GM12878 (cell line): Measurements from ENCODE around the gene BIN1.

Source experiments
- BACH1 ChIP-seq: fragments of 450-650 bp; IDR thresholded peaks from 2 replicates; pipeline ENCODE4 v1.6.1; 2017; ENCODE audit warnings: mild to moderate bottlenecking, borderline replicate concordance
- CTCF ChIP-seq, 3 experiments: IDR thresholded peaks in 2 of 3; conservative IDR thresholded peaks in 1 of 3; 2 replicates each; pipeline ENCODE4 v1.5.1; 2011; ENCODE audit warnings: low read depth in 3 of 3, low read length in 3 of 3, mild to moderate bottlenecking in 3 of 3, control low read depth in 2 of 3, moderate library complexity in 2 of 3, inconsistent platforms in 1 of 3, mixed read lengths in 1 of 3; ENCODE audit not compliant: control insufficient read depth in 2 of 3, insufficient read depth in 1 of 3; ENCODE audit errors: extremely low read depth in 1 of 3
- MEF2A ChIP-seq: IDR thresholded peaks from 2 replicates; pipeline ENCODE4 v1.6.1; 2011; ENCODE audit warnings: low read depth, mild to moderate bottlenecking, low read length, moderate library complexity; ENCODE audit not compliant: insufficient read depth
- NFIC ChIP-seq: IDR thresholded peaks from 2 replicates; pipeline ENCODE4 v1.6.1; 2012; ENCODE audit warnings: low read depth, mild to moderate bottlenecking, inconsistent platforms, low read length, moderate library complexity
- PBX3 ChIP-seq: IDR thresholded peaks from 2 replicates; pipeline ENCODE4 v1.6.1; 2011; ENCODE audit warnings: mild to moderate bottlenecking, low read depth, low read length, moderate library complexity; ENCODE audit not compliant: insufficient replicate concordance
- SMC3 ChIP-seq: IDR thresholded peaks from 2 replicates; pipeline ENCODE4 v1.6.1; 2011; ENCODE audit warnings: low read length, improper control_type of control experiment, borderline replicate concordance
- TCF12 ChIP-seq: IDR thresholded peaks from 2 replicates; pipeline ENCODE4 v1.6.1; 2011; ENCODE audit warnings: low read depth, mild to moderate bottlenecking, low read length
- TF ChIP-seq, protein P1 (sequence below): IDR thresholded peaks from 2 replicates; pipeline ENCODE4 v1.6.1; 2012; ENCODE audit warnings: mild to moderate bottlenecking, low read depth, low read length
- TF ChIP-seq, protein P2 (sequence below): fragments of 450-650 bp; IDR thresholded peaks from 2 replicates; pipeline ENCODE4 v1.6.1; 2016; ENCODE audit warnings: mild to moderate bottlenecking, moderate library complexity, borderline replicate concordance
- TF ChIP-seq, protein P3 (sequence below): fragments of 450-650 bp; IDR thresholded peaks from 2 replicates; pipeline ENCODE4 v1.6.1; 2016; ENCODE audit warnings: mild to moderate bottlenecking

DNA sequence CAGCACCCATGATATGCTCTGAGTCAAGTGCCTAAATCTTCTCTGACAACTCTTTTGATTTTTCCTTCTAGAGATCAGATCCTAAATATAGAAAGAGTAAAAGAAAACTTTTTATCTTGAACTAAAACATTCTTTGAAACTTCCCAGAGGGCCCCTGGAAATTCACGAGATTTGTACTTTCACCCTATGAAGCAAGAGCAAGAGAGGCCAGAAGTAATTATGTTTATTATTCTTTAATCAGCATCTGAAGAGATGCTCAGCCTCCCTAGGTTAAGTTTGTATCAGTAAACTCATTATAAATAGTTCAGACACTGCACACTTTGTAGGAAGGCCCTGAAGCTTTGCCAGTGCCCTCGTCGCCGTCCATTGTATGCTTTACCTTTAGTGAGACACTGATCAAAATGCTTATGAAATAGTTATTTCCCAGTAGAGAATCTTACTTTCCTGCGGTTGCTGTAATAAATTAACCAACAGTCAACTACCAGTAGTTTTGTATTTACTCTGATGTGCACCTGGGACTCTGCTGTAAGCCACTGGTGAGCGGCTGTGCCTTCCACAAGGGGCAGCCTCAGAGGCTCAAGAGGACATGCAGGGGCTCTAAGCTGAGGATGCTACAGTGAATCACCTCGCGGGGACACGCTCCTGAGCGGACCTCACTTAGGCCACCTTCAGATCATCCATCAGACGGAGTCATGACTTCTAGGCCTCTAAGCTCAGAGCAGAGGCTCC, 71.9 kb downstream of the BIN1 start:
- TF ChIP-seq TCF12 (no peak), NFIC (no peak), CTCF (IDR thresholded peaks at IDR 0.05 in 2 of 3, conservative IDR thresholded peaks at IDR 0.05 in 1 of 3; ENCODE audit: control insufficient read depth in 2 of 3, extremely low read depth in 1 of 3, insufficient read depth in 1 of 3, low read depth in 3 of 3, low read length in 3 of 3) (peak in 1 of 3 experiments; percentile 6; a peak in 1 of 6 replicates), SMC3 (no peak), BACH1 (no peak), MEF2A (no peak), PBX3 (no peak)
- TF ChIP-seq, protein P1, sequence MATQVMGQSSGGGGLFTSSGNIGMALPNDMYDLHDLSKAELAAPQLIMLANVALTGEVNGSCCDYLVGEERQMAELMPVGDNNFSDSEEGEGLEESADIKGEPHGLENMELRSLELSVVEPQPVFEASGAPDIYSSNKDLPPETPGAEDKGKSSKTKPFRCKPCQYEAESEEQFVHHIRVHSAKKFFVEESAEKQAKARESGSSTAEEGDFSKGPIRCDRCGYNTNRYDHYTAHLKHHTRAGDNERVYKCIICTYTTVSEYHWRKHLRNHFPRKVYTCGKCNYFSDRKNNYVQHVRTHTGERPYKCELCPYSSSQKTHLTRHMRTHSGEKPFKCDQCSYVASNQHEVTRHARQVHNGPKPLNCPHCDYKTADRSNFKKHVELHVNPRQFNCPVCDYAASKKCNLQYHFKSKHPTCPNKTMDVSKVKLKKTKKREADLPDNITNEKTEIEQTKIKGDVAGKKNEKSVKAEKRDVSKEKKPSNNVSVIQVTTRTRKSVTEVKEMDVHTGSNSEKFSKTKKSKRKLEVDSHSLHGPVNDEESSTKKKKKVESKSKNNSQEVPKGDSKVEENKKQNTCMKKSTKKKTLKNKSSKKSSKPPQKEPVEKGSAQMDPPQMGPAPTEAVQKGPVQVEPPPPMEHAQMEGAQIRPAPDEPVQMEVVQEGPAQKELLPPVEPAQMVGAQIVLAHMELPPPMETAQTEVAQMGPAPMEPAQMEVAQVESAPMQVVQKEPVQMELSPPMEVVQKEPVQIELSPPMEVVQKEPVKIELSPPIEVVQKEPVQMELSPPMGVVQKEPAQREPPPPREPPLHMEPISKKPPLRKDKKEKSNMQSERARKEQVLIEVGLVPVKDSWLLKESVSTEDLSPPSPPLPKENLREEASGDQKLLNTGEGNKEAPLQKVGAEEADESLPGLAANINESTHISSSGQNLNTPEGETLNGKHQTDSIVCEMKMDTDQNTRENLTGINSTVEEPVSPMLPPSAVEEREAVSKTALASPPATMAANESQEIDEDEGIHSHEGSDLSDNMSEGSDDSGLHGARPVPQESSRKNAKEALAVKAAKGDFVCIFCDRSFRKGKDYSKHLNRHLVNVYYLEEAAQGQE: no peak
- TF ChIP-seq, protein P2, sequence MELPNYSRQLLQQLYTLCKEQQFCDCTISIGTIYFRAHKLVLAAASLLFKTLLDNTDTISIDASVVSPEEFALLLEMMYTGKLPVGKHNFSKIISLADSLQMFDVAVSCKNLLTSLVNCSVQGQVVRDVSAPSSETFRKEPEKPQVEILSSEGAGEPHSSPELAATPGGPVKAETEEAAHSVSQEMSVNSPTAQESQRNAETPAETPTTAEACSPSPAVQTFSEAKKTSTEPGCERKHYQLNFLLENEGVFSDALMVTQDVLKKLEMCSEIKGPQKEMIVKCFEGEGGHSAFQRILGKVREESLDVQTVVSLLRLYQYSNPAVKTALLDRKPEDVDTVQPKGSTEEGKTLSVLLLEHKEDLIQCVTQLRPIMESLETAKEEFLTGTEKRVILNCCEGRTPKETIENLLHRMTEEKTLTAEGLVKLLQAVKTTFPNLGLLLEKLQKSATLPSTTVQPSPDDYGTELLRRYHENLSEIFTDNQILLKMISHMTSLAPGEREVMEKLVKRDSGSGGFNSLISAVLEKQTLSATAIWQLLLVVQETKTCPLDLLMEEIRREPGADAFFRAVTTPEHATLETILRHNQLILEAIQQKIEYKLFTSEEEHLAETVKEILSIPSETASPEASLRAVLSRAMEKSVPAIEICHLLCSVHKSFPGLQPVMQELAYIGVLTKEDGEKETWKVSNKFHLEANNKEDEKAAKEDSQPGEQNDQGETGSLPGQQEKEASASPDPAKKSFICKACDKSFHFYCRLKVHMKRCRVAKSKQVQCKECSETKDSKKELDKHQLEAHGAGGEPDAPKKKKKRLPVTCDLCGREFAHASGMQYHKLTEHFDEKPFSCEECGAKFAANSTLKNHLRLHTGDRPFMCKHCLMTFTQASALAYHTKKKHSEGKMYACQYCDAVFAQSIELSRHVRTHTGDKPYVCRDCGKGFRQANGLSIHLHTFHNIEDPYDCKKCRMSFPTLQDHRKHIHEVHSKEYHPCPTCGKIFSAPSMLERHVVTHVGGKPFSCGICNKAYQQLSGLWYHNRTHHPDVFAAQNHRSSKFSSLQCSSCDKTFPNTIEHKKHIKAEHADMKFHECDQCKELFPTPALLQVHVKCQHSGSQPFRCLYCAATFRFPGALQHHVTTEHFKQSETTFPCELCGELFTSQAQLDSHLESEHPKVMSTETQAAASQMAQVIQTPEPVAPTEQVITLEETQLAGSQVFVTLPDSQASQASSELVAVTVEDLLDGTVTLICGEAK: no peak
- TF ChIP-seq, protein P3, sequence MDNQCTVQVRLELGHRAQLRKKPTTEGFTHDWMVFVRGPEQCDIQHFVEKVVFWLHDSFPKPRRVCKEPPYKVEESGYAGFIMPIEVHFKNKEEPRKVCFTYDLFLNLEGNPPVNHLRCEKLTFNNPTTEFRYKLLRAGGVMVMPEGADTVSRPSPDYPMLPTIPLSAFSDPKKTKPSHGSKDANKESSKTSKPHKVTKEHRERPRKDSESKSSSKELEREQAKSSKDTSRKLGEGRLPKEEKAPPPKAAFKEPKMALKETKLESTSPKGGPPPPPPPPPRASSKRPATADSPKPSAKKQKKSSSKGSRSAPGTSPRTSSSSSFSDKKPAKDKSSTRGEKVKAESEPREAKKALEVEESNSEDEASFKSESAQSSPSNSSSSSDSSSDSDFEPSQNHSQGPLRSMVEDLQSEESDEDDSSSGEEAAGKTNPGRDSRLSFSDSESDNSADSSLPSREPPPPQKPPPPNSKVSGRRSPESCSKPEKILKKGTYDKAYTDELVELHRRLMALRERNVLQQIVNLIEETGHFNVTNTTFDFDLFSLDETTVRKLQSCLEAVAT: no peak
